Measurements from ENCODE around the gene HP1BP3.

The HP1BP3 gene

GRCh38 chr1:20703124-20703756 lies 83.9 kb downstream of the HP1BP3 start:
- no peak for DNase-seq (ENCODE audit: low read depth in 1 of 2, low spot score in 1 of 2)
- H3K4me3 ChIP-seq (replicated peaks; ENCODE audit: insufficient read depth, low read length), result no peak overlapping the region
- no peak overlapping the region for H3K27ac ChIP-seq (replicated peaks)
- H3K27me3 ChIP-seq (ENCODE audit: insufficient read depth, poor library complexity, severe bottlenecking), result no peaks in the 10 kb centered on the region
- TF ChIP-seq REST (IDR thresholded peaks at IDR 0.05; ENCODE audit: insufficient replicate concordance, low read depth) (no peak), CTCF (IDR thresholded peaks at IDR 0.05; ENCODE audit: insufficient read depth, low read length) (no peak), POLR2AphosphoS5 (IDR thresholded peaks at IDR 0.05; ENCODE audit: low read depth) (no peak), GABPA (IDR thresholded peaks at IDR 0.05; ENCODE audit: low read depth) (no peak), SPI1 (IDR thresholded peaks at IDR 0.05; ENCODE audit: borderline replicate concordance, low read depth) (no peak)

- Histone ChIP-seq H3K27me3 (ENCODE audit: insufficient read depth, poor library complexity, severe bottlenecking) (no peaks in the 10 kb centered on the region), H3K27ac (replicated peaks) (no peak overlapping the region), H3K4me3 (replicated peaks; ENCODE audit: insufficient read depth, low read length) (no peak overlapping the region)
- DNase-seq (ENCODE audit: low read depth in 1 of 2, low spot score in 1 of 2), result no peak
- TF ChIP-seq REST (IDR thresholded peaks at IDR 0.05; ENCODE audit: insufficient replicate concordance, low read depth) (no peak), CTCF (IDR thresholded peaks at IDR 0.05; ENCODE audit: insufficient read depth, low read length) (peak; percentile 52), SPI1 (IDR thresholded peaks at IDR 0.05; ENCODE audit: borderline replicate concordance, low read depth) (no peak), GABPA (IDR thresholded peaks at IDR 0.05; ENCODE audit: low read depth) (no peak)
These were observed 84.7 kb downstream of the HP1BP3 start for GRCh38 chr1:20702416-20702815.

- no peak for DNase-seq (ENCODE audit: low read depth in 1 of 2, low spot score in 1 of 2)
- H3K27me3 ChIP-seq (ENCODE audit: insufficient read depth, poor library complexity, severe bottlenecking), result no peaks in the 10 kb centered on the region
- TF ChIP-seq GABPA (IDR thresholded peaks at IDR 0.05; ENCODE audit: low read depth) (no peak), POLR2AphosphoS5 (IDR thresholded peaks at IDR 0.05; ENCODE audit: low read depth) (no peak), REST (IDR thresholded peaks at IDR 0.05; ENCODE audit: insufficient replicate concordance, low read depth) (no peak), CTCF (IDR thresholded peaks at IDR 0.05; ENCODE audit: insufficient read depth, low read length) (no peak), SPI1 (IDR thresholded peaks at IDR 0.05; ENCODE audit: borderline replicate concordance, low read depth) (no peak)
- no peak overlapping the region for H3K27ac ChIP-seq (replicated peaks)
- no peak overlapping the region for H3K4me3 ChIP-seq (replicated peaks; ENCODE audit: insufficient read depth, low read length)
These were observed 85.3 kb downstream of the HP1BP3 start for GRCh38 chr1:20701847-20702246.

Measured in HL-60 (cell line).